GM21515 (cell line): ENCODE results near the gene SPP2.

Experiments used
- ATAC-seq: cut with Tn5 transposase; IDR thresholded peaks from one replicate; pipeline ENCODE4 v1.9.1; 2021; ENCODE audit not compliant: unreplicated experiment

SPP2 gene

DNA sequence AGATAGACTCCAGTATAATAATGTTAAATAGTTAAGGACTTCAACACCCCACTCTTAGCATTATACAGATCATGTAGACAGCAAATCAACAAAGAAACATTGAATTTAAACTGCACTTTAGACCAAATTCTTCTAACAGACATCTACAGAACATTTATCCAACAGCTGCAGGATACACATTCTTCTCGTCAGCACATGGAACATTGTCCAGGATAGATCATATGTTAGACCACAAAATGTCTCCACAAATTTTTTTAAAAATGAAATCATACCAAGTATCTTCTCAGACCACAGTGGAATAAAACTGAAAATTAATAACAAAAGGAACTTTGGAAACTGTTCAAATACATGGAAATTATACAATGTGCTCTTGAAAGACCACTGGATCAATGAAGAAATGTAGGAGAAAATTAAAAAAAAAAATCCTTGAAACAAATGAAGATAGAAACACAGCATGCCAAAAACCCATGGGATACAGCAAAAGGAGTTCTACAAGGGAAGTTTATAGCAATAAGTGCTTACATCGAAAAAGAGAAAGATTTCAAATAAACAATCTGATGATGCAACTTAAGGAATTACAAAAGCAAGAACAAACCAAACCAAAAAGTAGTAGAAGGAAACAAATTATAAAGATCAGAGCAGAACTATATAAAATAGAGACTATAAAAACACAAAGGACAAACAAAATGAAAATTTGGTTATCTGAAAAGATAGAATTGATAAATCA, 12.3 kb upstream of the SPP2 start:
- ATAC-seq = no peak

GRCh38 chr2:234044157-234044556, 6.3 kb upstream of the SPP2 start:
- ATAC-seq = no peak

DNA sequence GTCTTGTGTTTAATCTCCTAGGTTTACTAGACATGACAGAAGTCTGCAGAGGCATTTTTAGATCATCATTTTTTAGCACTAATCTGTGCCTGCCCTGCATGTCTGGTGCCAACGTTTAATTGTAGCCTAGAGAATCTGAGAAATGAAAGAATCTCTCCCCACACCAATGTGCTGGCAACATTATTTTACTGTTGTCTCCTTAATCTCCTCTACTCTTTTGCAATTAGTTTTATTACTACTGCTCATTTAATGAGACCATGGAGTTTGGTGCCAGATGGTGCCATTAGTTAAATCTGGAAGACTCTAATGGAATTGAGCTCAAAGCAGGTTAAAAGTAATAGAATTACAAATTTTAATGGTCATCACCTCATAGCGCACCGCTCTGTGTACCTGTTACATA, 4.0 kb upstream of the SPP2 start:
- no peak for ATAC-seq

DNA sequence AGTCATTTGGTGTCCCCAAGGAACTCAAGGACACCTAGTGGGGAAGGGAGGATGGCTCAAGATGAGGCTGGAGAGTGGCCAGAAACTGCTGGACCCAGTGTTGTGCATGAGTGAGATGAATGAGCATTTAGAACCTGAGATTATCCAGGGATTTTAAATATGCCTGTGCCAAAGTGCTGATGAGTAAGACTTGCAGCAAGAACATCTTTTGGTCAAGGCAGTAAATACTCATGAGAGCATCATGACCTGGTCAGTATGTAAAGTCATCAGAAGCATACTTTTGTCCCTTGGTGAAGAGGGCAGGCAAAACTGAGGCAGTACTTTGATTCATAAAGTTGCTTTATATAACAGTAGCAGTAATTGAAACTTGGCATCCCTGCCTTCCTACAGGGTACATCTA, 3.1 kb upstream of the SPP2 start:
- ATAC-seq = no peak

- ATAC-seq = no peak
Observed at GRCh38 chr2:234048049-234048448, 2.5 kb upstream of the SPP2 start.

- no peak for ATAC-seq
Observed at GRCh38 chr2:234051374-234052070, 1.0 kb downstream of the SPP2 start.

GRCh38 chr2:234058881-234059280, 8.4 kb downstream of the SPP2 start:
- no peak for ATAC-seq

GRCh38 chr2:234060236-234060635, 9.7 kb downstream of the SPP2 start:
- ATAC-seq = no peak

GRCh38 chr2:234061624-234062257, 11.2 kb downstream of the SPP2 start:
- ATAC-seq = no peak

GRCh38 chr2:234066587-234066986, 16.1 kb downstream of the SPP2 start:
- ATAC-seq = no peak

- ATAC-seq = no peak
Observed at GRCh38 chr2:234071664-234072063, 21.2 kb downstream of the SPP2 start.

- ATAC-seq = no peak
Observed at GRCh38 chr2:234072454-234072853, 22.0 kb downstream of the SPP2 start.

GRCh38 chr2:234074751-234075517, 24.4 kb downstream of the SPP2 start:
- no peak for ATAC-seq

DNA sequence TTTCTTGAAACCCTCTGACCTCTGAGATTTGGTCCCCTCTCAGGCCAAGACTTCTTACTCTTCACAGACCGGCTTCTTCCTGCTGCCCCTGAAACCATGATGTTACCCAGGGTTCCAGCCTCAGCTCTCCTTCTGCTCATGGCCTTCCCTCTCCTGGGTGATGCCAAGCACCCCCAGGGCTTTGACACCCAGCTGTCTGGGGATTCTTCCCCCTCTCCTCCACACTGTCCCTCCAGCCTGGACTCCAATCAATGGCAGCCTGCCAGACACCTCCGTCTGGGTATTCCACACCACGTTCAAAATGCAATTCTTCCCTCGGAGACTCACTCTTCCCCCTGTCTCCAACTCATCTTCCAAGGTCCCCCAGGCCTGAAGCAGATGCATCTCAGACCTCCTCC, 25.0 kb downstream of the SPP2 start:
- no peak for ATAC-seq

- ATAC-seq = no peak
Observed at GRCh38 chr2:234075947-234076346, 25.4 kb downstream of the SPP2 start.

DNA sequence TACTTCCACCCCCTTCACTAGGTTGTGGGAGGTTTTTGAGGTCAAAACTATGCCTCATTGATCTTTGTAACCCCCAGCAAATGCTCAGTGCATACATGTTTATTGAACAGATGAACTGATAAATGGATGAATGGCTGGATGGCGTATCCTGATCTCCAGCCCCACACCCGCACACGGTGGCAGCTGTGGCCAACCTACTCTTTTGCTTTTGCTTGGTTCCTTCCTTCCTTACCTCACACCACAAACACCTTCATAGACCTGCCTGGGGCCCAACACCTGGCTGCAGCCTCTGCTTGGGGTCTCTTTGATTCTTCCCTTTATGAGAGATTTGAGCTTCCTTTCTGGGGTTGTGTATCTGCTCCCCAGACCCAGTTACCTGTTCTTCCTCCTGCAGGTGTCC, 25.9 kb downstream of the SPP2 start:
- no peak for ATAC-seq

- ATAC-seq = no peak
Observed at GRCh38 chr2:234078129-234078528, 27.6 kb downstream of the SPP2 start.

DNA sequence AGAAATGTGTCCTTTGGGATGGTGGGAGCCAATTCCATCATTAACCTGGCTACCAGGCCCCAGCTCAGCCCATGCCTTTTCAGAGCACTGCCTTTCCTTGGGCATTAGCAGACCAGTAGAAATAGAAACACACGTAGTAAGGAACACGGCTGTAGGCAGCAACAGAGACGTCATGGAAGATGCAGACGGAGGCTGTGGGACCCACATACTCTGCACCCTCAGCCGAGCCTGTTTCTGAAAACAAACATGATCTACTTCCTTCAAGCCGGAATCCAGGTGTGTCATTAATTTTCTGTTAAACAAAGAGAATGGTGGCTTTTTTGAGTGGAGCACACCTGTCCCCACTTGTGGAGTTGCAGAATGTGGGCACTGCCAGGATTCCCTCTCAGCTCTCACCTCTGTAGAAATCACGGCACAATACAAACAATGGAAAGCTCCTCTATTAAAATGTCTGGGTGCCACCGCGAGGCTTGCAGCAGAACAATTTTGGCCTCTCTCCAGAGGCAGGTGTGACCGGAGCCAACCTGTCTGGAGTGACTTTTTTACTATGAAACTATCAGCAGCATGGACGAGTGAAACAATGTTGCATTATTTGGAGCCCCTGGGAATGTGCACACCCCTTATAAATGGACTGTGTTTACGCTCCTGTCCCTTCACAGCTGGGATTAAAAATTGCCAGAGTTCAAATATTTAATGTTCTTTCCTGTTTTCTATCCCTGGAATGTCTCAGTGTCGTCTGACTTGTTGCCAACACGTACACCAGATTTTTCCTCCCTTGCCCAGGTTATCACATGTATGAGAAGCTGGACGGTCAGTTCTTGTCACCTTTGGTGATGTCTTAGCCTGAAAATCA, 31.7 kb downstream of the SPP2 start:
- ATAC-seq = no peak

DNA sequence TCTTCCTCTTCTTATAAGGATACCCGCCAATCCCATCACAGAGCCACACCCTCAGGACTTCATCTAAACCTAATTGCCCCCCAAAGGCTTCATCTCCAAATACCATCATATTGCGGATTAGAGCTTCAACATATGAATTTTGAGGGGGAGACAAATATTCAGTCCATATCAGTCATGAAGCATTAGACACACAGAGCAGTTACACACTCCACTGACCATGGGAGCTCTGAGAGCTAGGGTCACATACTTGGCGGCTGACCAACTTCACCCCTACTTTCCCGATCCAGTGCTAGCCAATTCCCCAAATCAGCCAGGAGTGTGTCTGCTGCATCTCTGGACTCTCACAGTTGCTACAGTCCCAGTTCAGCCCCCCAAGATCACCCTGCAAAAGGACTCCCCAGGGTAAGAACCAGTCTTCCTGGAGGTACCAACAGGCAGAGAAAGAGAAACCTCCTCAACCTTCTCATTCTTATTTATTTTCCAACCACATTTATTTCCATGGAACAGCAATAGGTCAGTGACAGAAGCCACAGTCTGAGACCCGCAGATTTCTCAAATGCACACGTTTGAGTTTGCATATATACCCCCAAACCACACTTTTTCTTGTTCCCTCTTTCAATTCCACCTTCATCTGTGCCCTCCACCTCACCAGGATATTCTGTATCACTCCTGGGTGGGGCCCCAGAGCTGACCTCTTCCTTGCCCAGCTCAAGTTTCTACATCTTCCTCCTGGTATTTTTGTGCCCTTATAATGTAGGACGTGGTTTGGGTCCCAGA, 33.3 kb downstream of the SPP2 start:
- no peak for ATAC-seq

DNA sequence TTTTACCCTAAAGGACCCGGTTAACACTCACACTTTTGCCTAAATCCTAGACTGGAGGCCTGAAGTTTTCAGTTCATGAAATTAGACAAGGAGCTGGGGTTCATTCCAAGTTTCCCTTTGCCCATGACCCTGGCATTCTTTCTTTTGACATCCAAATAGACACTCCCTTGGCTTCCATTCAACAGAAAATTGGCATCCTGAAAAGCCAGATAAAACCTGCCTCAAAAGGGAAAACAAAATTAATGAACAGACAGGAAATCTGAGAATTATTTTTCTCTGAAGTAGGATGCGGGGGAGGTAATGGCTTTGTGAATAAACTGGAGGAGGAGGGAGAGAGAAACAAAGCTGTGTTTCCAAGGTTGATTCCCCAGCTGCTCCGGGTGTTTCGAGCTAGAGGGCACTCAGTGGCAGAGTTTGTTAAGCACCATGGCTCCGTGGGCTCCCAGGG, 41.0 kb downstream of the SPP2 start:
- ATAC-seq = no peak
